Activated T-cell treated with anti-CD3 and anti-CD28 coated beads, Interleukin-2, amount 50 U/mL, for 24 hours (primary cell): ENCODE measurements around the gene BCO1.

Source experiments
- DNase-seq: peaks from one replicate; pipeline ENCODE4 v3.0.0-alpha.2; 2020
- H3K27ac Mint-ChIP-seq: 2 replicates; pipeline ENCODE4 v1.8.0; 2020; ENCODE audit warnings: mild to moderate bottlenecking, mixed read lengths
- H3K27me3 Mint-ChIP-seq: 2 replicates; pipeline ENCODE4 v1.8.0; 2020; ENCODE audit warnings: mixed read lengths
- H3K36me3 Mint-ChIP-seq: 2 replicates; pipeline ENCODE4 v1.8.0; 2020; ENCODE audit warnings: low read depth, mixed read lengths
- H3K4me1 Mint-ChIP-seq: 2 replicates; pipeline ENCODE4 v1.8.0; 2020; ENCODE audit warnings: low read depth, mixed read lengths
- H3K4me3 Mint-ChIP-seq: 2 replicates; pipeline ENCODE4 v1.8.0; 2020; ENCODE audit warnings: mild to moderate bottlenecking, moderate library complexity, mixed read lengths
- H3K9me3 Mint-ChIP-seq: 2 replicates; pipeline ENCODE4 v1.8.0; 2020; ENCODE audit warnings: mixed read lengths

BCO1 gene

GRCh38 chr16:81313701-81314602 is 75.5 kb downstream of the BCO1 start:
- peaks cover 71% of the 10 kb centered on the region for H3K4me1 Mint-ChIP-seq
- H3K4me3 Mint-ChIP-seq, result peak overlapping the region; percentile 87
- peak overlapping the region; percentile 87 for H3K27ac Mint-ChIP-seq
- H3K27me3 Mint-ChIP-seq, result no peaks in the 10 kb centered on the region
- no peak for DNase-seq
- H3K9me3 Mint-ChIP-seq, result no peaks in the 10 kb centered on the region
- peaks cover 6% of the 10 kb centered on the region for H3K36me3 Mint-ChIP-seq

GRCh38 chr16:81314603-81315270 is 76.2 kb downstream of the BCO1 start, which contains the start of gene GAN:
Gene GAN (plus strand): TSS chr16:81314962. CDS start chr16:81315114, 152 bp downstream.
- peak; percentile 94 for DNase-seq

GRCh38 chr16:81315271-81316175 is 77.0 kb downstream of the BCO1 start:
- peak overlapping the region; percentile 87 for H3K4me3 Mint-ChIP-seq
- DNase-seq, result peak; percentile 69
- peaks cover 6% of the 10 kb centered on the region for H3K36me3 Mint-ChIP-seq
- H3K9me3 Mint-ChIP-seq, result no peaks in the 10 kb centered on the region
- H3K4me1 Mint-ChIP-seq, result peaks cover 70% of the 10 kb centered on the region
- peak overlapping the region; percentile 84 for H3K27ac Mint-ChIP-seq
- H3K27me3 Mint-ChIP-seq, result no peaks in the 10 kb centered on the region

More at GRCh38 chr16:81314603-81315270, 76.2 kb downstream of the BCO1 start, which contains the start of gene GAN:
- Mint-ChIP-seq H3K27me3 (no peaks in the 10 kb centered on the region), H3K36me3 (peaks cover 6% of the 10 kb centered on the region), H3K4me3 (peak within 1 kb of the TSS; percentile 87), H3K4me1 (peaks cover 70% of the 10 kb centered on the region), H3K9me3 (no peaks in the 10 kb centered on the region), H3K27ac (peak within 1 kb of the TSS; percentile 87)

- H3K27ac Mint-ChIP-seq, result no peak overlapping the region
These were observed 77.6 kb downstream of the BCO1 start for GRCh38 chr16:81316176-81316496.

DNA sequence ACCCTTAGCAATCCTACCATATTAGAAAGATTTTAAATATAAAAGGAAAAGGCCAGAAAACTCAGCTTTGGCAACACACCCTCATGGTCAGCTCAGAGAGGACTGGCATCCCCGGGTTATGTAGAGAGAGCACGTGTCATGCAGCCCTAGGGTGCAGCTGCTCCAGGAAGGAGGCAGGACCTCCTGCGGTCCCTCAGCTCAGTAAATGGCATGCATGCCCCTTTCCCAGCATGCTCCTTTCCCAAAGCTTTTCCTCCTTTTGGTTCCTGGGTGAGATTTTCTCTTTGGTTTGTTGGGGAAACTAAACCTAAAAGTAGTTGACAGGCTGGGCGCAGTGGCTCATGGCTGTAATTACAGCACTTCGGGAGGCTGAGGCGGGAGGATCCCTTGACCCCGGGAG is 80.2 kb downstream of the BCO1 start:
- Mint-ChIP-seq H3K4me1 (peaks cover 66% of the 10 kb centered on the region), H3K9me3 (no peaks in the 10 kb centered on the region), H3K36me3 (peaks cover 6% of the 10 kb centered on the region), H3K27ac (no peak overlapping the region), H3K27me3 (no peaks in the 10 kb centered on the region), H3K4me3 (no peak overlapping the region)
- no peak for DNase-seq

More at GRCh38 chr16:81316176-81316496, 77.6 kb downstream of the BCO1 start:
- no peak for DNase-seq
- peaks cover 6% of the 10 kb centered on the region for H3K36me3 Mint-ChIP-seq
- H3K9me3 Mint-ChIP-seq, result no peaks in the 10 kb centered on the region
- peak overlapping the region; percentile 87 for H3K4me3 Mint-ChIP-seq
- H3K4me1 Mint-ChIP-seq, result peaks cover 70% of the 10 kb centered on the region
- no peaks in the 10 kb centered on the region for H3K27me3 Mint-ChIP-seq

DNA sequence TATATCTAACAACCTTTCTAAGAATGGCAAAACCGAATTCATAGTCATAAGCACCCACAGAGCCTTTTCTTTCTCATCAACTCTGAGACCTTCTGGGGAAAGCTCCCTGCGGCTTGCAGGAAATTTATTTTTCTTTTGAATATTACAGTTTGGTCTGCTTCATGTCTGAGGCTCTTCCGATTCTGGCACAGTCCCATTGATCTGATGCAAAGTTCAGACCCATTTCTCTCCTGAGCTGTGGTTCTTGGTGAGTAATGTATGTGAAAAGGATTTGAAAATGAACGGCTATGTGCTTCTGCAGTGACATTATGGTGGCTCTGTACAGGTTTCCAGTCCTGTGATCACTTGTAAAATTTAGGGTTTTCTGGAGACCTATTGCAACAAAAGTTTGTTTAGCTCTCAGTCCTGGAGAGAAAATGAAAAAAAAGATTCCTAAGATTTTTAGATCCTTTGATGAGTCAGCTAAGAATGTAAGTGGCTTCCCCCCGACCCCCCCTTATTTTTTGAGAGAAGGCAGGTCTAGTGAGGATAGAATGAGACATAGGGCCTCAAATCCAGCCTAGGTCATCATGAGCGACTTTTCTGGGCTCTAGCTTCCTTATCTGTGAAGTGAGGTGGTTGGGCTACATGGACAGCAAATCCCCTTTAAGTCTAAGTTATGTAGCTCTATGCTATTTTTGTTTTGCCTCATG is 80.9 kb downstream of the BCO1 start:
- no peaks in the 10 kb centered on the region for H3K27me3 Mint-ChIP-seq
- peaks cover 63% of the 10 kb centered on the region for H3K4me1 Mint-ChIP-seq
- DNase-seq, result no peak
- H3K9me3 Mint-ChIP-seq, result no peaks in the 10 kb centered on the region
- H3K4me3 Mint-ChIP-seq, result no peak overlapping the region
- no peak overlapping the region for H3K27ac Mint-ChIP-seq
- peaks cover 7% of the 10 kb centered on the region for H3K36me3 Mint-ChIP-seq

GRCh38 chr16:81321039-81321438 is 82.5 kb downstream of the BCO1 start:
- Mint-ChIP-seq H3K4me3 (no peak overlapping the region), H3K9me3 (no peaks in the 10 kb centered on the region), H3K27ac (no peak overlapping the region), H3K4me1 (peaks cover 59% of the 10 kb centered on the region), H3K36me3 (peaks cover 12% of the 10 kb centered on the region), H3K27me3 (no peaks in the 10 kb centered on the region)
- DNase-seq, result no peak

GRCh38 chr16:81321536-81321935 is 83.0 kb downstream of the BCO1 start:
- Mint-ChIP-seq H3K4me1 (peaks cover 56% of the 10 kb centered on the region), H3K9me3 (no peaks in the 10 kb centered on the region), H3K4me3 (no peak overlapping the region), H3K36me3 (peaks cover 12% of the 10 kb centered on the region), H3K27ac (no peak overlapping the region), H3K27me3 (no peaks in the 10 kb centered on the region)
- DNase-seq, result no peak

DNA sequence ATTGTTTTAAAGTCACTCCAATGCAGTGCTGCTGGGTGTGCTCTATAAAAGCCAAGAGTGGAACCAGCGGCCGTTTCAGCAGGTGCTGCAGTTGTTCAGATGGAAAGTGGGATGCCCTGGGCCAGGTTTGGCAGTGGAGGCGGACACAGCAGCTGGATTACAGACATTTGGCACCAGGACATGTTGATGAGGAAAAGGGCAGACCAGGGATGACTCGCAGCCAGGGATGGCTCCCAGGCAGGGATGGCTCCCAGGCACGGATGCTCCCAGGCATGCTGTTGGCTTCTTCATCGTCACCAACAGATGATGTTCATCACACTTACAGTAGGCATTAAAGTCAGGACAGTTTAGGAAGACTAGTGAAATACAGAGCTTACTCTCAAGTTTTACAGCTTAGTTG is 86.3 kb downstream of the BCO1 start:
- H3K27ac Mint-ChIP-seq, result no peak overlapping the region
- H3K4me1 Mint-ChIP-seq, result peaks cover 34% of the 10 kb centered on the region

DNA sequence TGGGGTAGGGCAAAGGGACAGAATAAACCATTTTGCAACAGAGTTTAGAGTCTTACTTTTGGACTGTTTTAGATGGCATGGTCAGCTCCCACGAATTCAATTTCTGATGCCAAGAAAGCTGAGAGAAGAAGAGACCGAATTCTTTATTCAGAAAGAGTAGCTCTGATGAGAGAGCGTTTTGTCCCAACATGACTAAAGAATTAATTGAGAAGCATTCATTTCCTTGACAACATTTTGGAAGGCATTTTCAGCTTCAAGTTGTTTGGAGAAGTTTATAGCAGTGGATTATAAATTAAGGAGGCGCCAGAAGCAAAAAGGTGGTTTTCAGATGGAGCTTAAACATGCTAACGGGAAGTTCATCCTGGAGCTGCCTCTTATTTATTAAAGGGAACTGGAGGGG is 88.5 kb downstream of the BCO1 start:
- Mint-ChIP-seq H3K4me3 (no peak overlapping the region), H3K27ac (no peak overlapping the region), H3K9me3 (no peaks in the 10 kb centered on the region), H3K36me3 (peaks cover 12% of the 10 kb centered on the region), H3K27me3 (no peaks in the 10 kb centered on the region), H3K4me1 (peaks cover 14% of the 10 kb centered on the region)
- no peak for DNase-seq

More for the DNA sequence above, 86.3 kb downstream of the BCO1 start:
- no peak overlapping the region for H3K4me3 Mint-ChIP-seq
- H3K36me3 Mint-ChIP-seq, result peaks cover 12% of the 10 kb centered on the region
- no peak for DNase-seq
- H3K9me3 Mint-ChIP-seq, result no peaks in the 10 kb centered on the region
- H3K27me3 Mint-ChIP-seq, result no peaks in the 10 kb centered on the region

DNA sequence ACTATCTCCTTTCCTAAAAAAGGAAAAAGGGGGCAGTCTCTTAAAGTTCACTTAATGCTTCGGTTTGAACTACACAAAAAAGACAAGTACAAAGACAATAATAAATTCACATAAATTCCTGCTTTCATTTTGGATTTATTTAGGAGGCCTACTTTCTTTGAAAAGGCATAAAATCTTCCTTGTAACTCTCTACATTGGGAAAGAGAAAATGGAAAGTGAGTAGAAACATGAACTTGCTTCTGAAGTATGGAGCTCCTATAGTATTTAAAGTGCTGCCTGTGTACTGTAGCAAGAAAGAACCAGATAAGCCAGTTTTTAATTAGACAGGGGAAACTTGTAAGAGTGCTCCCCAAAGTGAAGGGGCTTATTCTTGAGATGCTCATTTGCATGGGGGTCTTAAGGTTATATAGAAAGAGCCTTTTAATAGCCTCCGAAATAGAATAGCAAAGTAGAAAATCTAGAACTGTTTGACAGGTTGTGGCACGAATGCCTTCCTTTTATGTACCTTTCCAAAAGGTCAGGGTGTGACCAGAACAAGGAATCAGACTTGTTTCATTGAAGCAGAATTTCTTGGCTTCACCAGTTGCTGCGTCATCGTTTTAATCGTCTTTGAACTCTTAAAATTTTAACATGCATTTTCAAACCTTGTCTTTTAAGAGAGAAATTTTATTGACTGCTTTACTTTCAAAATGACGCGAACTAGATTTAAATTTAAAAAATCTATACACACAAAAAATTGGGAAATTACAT is 89.1 kb downstream of the BCO1 start:
- DNase-seq, result no peak
- Mint-ChIP-seq H3K4me3 (no peak overlapping the region), H3K4me1 (peaks cover 11% of the 10 kb centered on the region), H3K27me3 (no peaks in the 10 kb centered on the region), H3K36me3 (peaks cover 12% of the 10 kb centered on the region), H3K9me3 (no peaks in the 10 kb centered on the region), H3K27ac (no peak overlapping the region)

DNA sequence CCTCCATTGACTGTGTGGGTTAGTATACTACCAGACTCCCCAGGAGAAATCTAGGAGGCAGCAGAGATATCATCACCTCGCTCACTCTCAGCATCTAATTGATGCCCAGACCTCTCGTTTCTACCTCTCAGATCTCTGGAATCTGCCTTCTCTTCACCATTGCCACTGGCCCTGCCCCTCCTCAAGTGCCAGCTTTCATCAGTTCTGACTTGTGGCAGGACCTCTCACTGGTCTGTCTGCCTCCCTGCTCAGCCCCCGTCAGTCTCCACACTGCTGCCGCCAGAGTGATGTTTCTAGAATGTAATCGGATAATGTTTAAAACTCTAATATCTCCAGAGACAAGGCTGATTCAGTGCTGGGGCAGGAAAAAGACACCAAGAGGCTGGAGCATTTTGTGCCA is 91.5 kb downstream of the BCO1 start:
- H3K4me3 Mint-ChIP-seq, result no peak overlapping the region
- no peaks in the 10 kb centered on the region for H3K27me3 Mint-ChIP-seq
- H3K4me1 Mint-ChIP-seq, result peaks cover 4% of the 10 kb centered on the region
- no peaks in the 10 kb centered on the region for H3K9me3 Mint-ChIP-seq
- peaks cover 4% of the 10 kb centered on the region for H3K36me3 Mint-ChIP-seq
- H3K27ac Mint-ChIP-seq, result no peak overlapping the region
- no peak for DNase-seq

DNA sequence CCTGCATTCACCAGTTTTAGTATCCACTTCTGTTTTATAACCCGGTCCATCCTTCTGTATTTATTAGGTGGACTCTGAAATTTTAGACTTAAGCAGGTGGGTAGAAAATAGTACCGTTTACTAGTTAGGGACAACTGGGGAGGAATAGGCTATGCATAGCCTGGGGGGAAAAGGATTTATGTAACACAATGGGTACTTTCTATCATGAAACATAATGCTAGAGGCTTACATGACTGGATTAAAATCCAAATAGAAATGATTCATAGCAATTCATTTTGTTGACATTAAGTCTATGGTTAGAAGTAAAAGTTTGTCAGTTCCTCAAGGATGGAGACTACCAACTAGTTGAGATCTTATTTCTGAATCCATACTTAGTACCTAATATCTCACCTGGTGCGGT is 94.9 kb downstream of the BCO1 start:
- no peak for DNase-seq
- Mint-ChIP-seq H3K4me1 (peaks cover 19% of the 10 kb centered on the region), H3K9me3 (no peaks in the 10 kb centered on the region), H3K36me3 (peaks cover 11% of the 10 kb centered on the region), H3K4me3 (no peak overlapping the region), H3K27ac (no peak overlapping the region), H3K27me3 (no peaks in the 10 kb centered on the region)
